Heart left ventricle (tissue), 13 donors: ENCODE results near the gene VTI1A.

ENCODE experiments used
- CTCF ChIP-seq, 12 donors: fragments of 200-600 bp; sonication (generic) in 4 of 12; IDR thresholded peaks; one replicate each; pipeline versions ENCODE4 v1.5.0 to v1.8.0; 2018 to 2022; ENCODE audit warnings: antibody characterized with exemption in 12 of 12, mild to moderate bottlenecking in 5 of 12
- POLR2A ChIP-seq, 2 donors: fragments of 450-650 bp; IDR thresholded peaks; one replicate each; pipeline ENCODE4 v1.6.1; 2017; ENCODE audit warnings: antibody characterized with exemption in 2 of 2, mild to moderate bottlenecking in 2 of 2, moderate library complexity in 2 of 2
- donor health status: ischemic (EF 13 %, LVEDD 7.1; RV severe dilation, severe dysfunction).
- donor health status: DM: no; HTN: yes; CAD: no.
- donor health status: DM: no; HTN: no; CAD: no.
- donor health status: ischemic (EF 25% LVEDD 6.9; RV normal size, moderate dysfunction).
- donor health status: ischemic (EF 25% LVEDD 5.7; RV mildly dilated, moderate dysfunction).
- donor health status: ischemic (EF 35%, LVEDD 5.7; RV mildly dilated, moderate dysfunction).
- donor health status: nonischemic (EF 11% LVEDD 7.7; RV severe dilation, severe dysfunction).
- donor health status: DM: yes; HTN: yes; CAD: no.
- donor health status: PGD.
- donor health status: ischemic (EF 29% LVEDD 5.4; RV normal size, mild dysfunction).
- donor health status: nonischemic (EF 23%, LVEDD 6.1; RV moderate dilation, normal function).

GRCh38 chr10:112491144-112491543 lies 44.1 kb downstream of the VTI1A start:
- TF ChIP-seq CTCF (IDR thresholded peaks at IDR 0.05) = no peak
- TF ChIP-seq POLR2A (IDR thresholded peaks at IDR 0.05) = no peak
